HG02623 (cell line): Measurements from ENCODE around the gene NGLY1.
A peak's percentile ranks its signal among the peaks of the same experiment; 100 is the strongest.

Source experiments
- ATAC-seq: cut with Tn5 transposase; IDR thresholded peaks from one replicate; pipeline ENCODE4 v1.9.1; 2021; ENCODE audit warnings: moderate library complexity; ENCODE audit not compliant: unreplicated experiment

The NGLY1 gene

DNA sequence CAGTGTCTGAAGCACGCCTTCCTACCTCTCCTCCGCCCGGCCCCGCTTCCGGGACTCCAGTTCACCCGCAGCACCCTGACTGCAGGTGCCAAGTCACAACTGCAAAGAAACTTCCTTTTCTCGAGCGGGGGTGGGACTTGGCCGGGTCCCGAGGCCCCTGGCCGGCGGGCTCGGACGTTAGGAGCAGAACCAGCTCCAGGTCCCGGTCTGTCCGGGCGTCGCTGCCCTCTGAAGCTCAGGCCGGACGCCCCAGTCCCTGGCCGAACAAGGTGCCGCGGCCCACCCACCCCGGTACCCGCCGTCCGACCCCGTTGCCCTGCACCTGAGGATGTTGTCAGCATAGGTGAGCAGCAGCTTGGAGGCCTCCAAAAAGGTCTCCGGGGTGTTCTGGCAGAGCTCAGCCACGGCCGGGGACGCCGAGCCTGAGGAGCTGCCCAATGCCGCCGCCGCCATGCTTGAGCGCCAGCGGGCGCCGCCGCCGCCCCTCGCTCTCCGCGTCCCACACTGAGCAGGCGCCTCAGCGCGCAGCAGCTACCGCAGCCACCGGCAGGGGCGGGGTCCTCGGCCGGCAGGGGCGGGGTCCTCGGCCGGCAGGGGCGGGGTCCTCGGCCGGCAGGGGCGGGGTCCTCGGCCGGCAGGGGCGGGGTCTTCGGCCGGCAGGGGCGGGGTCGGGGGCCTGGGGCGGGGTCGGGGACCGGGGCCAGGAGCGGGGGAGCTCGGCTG lies at the start of gene NGLY1:
Gene NGLY1 (minus strand): TSS at position 506 of the 723 bp plus-strand sequence. CDS start 53 bp downstream, at position 453.
- peak; percentile 68 for ATAC-seq

- ATAC-seq: no peak
These were observed 48.3 kb upstream of the NGLY1 start for GRCh38 chr3:25831578-25831977.

DNA sequence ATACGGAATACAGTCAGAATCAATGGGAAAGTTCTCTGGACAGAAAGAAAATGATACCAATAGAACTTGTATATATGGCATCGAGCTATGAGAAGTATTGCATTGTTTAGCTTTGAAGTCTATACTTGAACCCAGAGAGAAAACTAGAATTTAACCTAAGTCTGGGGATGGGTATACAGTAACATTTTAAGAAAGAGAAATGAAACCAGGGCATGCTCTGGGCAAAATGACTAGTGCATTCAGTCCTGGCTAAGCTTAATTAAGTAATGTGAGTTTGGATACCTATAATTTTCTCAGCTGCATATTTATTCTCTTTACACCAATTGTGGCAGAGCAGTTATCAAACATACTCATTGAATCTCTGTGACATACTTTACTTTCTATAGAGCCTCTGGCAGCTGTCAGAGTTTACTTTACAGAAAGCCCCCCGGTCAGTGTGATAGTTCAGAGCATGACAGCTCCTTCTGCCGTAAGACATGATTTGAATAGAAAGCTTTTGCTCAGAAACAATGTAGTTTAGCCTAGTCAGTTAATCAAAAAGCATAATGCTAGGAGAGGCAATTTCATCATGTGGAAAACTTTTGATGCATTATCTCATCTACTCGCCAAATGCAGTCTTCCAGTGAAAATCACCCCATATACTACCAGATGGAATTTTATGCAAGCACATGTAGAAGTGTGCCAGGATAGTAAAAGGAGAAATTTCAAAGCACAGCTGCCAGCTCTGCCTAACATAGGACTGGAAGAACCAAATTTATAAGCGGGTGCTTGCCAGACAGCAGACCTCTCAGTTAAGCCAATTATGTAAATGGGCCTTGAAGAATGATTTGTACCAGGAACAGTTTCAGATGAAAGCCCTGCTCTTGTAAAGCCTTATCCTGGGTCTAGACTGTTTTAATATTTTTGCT lies 47.4 kb upstream of the NGLY1 start:
- no peak for ATAC-seq

DNA sequence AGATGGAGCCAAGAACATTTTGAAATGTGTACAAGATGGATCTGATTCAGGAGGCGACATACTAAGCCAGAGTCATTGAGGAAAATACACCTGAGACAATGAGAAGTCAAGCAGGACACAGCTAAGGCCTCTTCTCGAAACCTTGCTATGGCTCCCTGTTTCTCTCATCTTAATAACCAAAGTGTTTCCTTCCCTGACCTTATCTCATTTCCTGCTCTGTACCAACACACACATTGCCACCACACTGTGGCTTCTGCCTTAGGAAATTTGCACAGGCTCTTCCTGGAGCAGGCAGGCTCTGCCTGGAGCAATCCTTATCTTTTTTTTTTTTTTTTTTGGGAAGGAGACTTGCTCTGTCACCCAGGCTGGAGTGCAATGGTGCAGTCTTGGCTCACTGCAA lies 43.3 kb upstream of the NGLY1 start:
- no peak for ATAC-seq

DNA sequence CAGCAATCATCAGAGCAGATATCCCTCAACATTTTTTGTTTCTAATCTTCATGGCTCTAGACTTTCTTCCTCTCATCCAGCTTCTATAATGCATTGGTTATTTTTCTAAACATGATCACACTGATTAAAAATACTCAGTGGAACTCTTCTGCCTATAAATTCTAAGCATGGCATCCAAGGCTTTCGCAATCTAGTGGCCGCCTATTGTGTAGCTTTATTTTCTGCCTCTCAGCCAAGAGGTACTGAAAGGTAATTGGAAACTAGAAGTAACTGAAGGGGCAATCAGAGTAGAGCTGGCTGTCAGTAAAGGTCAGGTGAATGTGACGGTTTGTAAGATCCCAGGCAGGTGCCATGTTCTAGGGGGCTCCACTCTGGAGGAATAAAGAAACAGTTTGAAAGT lies 40.1 kb upstream of the NGLY1 start:
- no peak for ATAC-seq

- ATAC-seq: no peak
These were observed 38.7 kb upstream of the NGLY1 start for GRCh38 chr3:25821746-25822573.

DNA sequence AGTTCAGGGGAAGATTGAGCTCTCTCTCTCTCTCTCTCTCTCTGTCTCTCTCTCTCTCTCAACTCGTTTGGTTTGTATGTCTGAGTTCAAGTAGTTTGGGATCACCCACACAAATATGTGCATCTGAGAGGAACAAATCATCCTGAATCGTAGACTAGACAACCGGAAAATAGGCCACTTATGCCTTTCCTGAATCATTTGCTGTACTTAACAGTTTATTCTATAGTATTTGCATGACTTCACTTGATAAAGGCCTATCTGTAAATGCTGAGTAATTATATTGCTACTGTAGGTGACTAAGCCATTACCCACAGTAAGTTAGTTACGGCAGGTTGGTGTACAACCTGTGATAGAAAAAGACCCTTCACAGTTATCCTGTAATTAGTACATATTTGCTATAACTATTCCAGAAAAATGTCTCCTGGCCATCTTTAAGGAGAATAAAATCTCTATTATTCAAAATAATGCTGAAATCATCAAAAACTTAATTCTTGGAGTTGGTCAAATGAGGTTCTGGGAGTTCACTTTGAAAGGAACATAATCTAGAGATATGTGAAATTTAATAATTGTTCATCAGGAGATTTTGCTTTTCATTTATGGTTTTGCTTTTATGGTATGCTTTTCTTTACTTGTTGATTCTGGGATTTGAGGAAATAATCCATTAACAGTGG lies 37.7 kb upstream of the NGLY1 start:
- ATAC-seq: no peak

DNA sequence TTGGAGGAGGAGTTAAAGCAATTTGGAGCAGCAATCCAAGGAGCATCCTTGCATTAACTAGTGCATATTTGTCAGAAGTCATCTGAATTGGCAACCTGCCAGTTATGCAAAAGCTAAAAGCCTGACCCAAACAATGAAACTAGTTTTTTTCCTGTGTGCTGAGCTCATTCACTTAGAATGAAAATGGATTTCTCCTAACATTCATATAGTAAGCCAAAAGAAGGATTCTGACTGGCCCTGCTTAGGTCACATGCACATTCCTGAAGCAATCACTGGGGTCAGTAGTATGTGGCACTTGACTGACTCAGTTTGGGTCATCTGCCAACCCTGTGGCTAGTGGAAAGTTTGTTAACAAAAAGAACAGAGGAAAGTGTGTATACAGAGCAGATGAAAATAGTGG lies 37.1 kb upstream of the NGLY1 start:
- no peak for ATAC-seq

DNA sequence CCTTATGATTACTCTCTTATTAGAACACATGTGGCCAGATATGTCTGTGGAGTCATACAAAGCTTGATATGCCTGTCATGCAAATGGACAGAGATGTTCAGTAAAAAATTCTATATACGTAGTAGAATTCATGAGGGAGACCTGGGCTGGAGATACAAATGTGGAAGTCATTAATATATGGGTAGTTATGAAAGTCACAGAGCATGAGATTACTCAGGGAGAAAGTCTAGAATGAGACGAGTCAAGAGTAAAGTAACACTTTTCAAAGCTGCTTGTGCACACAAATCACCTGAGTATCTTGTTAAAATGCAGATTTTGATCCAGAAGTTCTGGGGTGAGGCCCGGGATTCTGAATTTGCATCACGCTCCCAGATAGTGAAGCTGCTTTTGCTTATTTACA lies 35.1 kb upstream of the NGLY1 start:
- ATAC-seq: no peak

GRCh38 chr3:25817638-25818037 lies 34.4 kb upstream of the NGLY1 start:
- ATAC-seq: no peak

- ATAC-seq: peak; percentile 41
These were observed 33.9 kb upstream of the NGLY1 start for GRCh38 chr3:25817107-25817506.

DNA sequence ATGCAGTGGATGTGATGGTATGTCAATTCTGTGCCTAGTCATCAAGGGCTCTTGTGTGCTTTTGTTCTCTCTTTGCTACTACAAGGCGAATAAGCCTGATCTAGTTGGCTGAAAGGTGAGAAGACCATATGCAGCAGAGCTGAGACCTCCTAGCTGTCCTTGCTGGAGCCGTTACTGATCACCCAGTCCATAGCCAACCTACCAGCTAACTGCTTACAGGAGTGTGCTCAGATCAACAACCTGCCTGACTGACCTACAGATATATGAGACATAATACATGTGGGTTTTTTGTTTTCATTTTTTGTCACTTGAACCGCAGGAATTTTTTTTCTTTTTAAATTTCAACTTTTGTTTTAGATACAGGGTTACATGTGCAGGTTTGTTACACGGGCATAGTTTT lies 29.4 kb upstream of the NGLY1 start:
- ATAC-seq: no peak

- ATAC-seq: no peak
These were observed 21.4 kb upstream of the NGLY1 start for GRCh38 chr3:25804676-25805075.

DNA sequence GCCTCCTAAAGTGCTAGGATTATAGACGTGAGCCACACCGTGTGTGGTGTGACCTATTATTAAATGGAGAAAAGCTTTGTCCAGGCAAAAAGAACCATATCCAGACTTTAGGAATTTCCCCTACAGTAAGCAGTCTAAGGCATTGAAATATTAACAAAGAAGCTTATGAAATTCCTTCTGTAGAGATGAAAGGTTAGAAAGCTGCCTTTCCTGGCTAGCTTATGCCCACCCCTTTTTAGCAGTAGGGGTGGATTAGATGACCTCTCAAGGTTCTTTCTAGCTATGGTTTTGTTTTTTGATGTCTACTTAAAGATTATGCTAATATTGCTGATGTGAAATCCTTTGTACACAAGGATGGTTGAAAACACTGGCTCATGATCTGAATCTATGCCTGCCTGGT lies 20.6 kb upstream of the NGLY1 start:
- ATAC-seq: no peak

GRCh38 chr3:25801786-25802185 lies 18.5 kb upstream of the NGLY1 start:
- no peak for ATAC-seq

DNA sequence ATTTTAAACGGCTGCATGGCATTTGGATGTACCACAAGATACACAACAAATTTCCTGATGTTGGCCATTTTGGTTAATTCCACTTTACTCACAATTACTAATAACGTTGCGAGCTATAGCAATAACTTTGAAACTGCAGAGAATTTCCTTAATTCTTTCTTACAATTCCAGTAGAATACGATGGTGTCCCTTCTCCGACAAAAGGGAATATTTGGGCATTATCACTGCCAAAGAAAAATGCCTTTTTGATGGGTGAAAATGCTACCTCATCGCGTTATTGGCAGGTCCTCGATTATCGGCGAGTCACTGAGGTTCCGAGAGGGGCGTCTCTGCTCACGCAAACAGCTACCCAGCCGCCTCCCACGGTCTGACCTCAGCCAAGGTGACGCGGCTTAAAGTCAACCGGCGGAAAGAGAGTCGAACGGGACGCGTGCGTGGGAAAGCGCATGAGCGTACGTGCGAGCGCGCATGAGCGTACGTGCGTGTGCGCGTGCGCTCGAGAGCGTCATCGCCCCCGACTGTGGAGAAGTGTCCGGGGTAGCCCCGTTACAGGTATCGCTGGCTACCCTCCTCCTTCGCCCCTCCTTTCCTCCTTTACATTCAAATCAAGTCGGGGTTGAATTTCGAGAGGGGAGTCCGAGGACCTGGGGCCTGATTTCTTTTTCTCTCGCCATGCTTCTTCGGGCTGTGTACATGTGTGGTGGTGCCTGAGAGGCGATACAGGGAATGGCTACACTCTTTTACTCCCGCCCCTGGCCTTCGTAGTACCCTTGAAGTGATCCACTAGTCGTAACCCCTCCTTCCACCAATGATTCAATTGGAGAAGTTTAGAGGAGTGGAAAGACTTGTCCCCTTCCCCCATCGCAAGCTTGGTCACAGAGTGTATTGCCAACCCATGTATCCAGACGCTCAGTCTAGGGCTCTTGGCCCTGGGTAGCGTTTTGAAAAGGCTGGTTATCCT lies 6.6 kb upstream of the NGLY1 start, which contains the start of gene OXSM:
Gene OXSM (plus strand): TSS at position 495 of the 961 bp plus-strand sequence. CDS start 931 bp downstream, outside the sequence.
- ATAC-seq: peak; percentile 90

DNA sequence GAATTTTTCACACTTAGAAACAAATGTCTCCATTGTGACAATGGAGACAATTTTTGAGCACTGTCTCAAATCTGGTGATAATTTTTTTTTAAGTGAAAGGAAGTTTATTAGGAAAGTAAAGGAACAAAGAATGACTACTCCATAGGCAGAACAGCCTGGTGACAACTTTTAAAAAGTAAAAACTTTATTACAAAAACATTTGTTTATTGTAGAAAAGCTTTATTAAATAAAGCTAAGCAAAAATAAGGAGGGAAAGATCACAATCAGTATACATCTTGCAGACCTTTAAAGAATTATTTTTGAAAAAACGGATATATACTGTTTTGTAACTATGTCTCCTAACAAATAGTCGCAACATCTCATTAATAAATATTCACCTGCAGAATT lies 6.0 kb upstream of the NGLY1 start:
- no peak for ATAC-seq

DNA sequence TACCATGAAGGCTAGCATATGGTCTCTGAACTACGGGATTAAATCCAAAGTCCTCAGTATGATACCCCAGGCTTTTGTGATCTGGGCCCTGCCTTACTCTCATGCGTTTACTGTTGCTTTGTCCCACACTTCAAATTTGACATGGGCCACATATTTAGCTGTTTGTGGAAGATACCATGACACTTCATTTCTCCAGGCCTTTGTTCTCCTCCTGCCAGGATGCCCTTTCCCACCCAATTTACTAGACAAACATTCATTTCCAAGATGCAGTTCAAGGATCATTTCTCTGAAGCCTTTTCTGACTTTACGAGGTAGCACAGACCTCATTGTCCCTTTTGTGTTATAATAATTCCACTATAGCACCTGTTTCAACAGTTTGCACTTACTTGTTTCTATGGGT lies 4.4 kb upstream of the NGLY1 start:
- ATAC-seq: no peak

- ATAC-seq: no peak
These were observed 2.6 kb upstream of the NGLY1 start for GRCh38 chr3:25785826-25786225.

DNA sequence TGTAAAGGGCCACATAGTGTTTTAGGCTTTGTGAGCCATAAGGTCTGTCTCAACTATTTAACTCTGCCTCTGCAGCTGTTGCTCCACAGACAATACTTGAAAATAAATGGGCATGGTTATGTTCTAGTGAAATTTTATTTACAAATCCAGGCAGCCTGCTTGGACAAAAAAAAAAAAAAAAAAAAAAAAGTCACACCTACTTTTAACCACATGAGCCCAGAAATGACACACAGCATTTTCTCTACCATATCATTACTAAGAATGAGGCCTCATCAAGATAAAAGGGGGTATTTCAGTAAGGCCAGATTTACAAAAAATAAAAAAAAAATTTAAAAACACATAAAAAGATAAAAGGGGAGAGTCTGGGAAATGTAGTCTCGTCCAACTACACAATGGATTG lies 1.7 kb upstream of the NGLY1 start:
- ATAC-seq: no peak
